Endodermal cell (in vitro differentiated cells): Measurements from ENCODE around the gene IL20. TPM values are rescaled to one million over a fixed set of nuclear protein-coding genes. Genes with fewer than 3 reads are reported as not detected.

Experiments
- DNase-seq: peaks from one replicate; pipeline ENCODE4 v3.0.0-alpha.2; 2017
- H3K27ac ChIP-seq: 2 replicates; pipeline ENCODE4 v1.5.1; 2013; ENCODE audit warnings: mild to moderate bottlenecking, low read depth, low read length, moderate library complexity
- H3K27me3 ChIP-seq: 2 replicates; pipeline ENCODE4 v1.6.1; 2013; ENCODE audit warnings: mild to moderate bottlenecking, low read length, moderate library complexity; ENCODE audit not compliant: insufficient read depth, control insufficient read depth, poor library complexity, severe bottlenecking
- H3K36me3 ChIP-seq: 2 replicates; pipeline ENCODE4 v1.7.0; 2013; ENCODE audit warnings: mild to moderate bottlenecking, low read length, moderate library complexity; ENCODE audit not compliant: control insufficient read depth, insufficient read depth
- H3K4me1 ChIP-seq: one replicate; pipeline ENCODE4 v1.7.0; 2013; ENCODE audit warnings: low read length; ENCODE audit not compliant: control insufficient read depth, insufficient read depth
- H3K4me3 ChIP-seq: 2 replicates; pipeline ENCODE4 v1.5.1; 2013; ENCODE audit warnings: mild to moderate bottlenecking, low read length, moderate library complexity
- H3K9ac ChIP-seq: 2 replicates; pipeline ENCODE4 v1.6.1; 2013; ENCODE audit warnings: mild to moderate bottlenecking, low read length, moderate library complexity; ENCODE audit not compliant: poor library complexity, severe bottlenecking; ENCODE audit errors: extremely low read depth
- H3K9me3 ChIP-seq: 2 replicates; pipeline ENCODE4 v1.6.1; 2013; ENCODE audit warnings: mild to moderate bottlenecking, low read length, moderate library complexity; ENCODE audit not compliant: control insufficient read depth
- H3K27ac Mint-ChIP-seq: 2 replicates; pipeline ENCODE4 v1.8.0; 2020; ENCODE audit warnings: mixed read lengths
- H3K27me3 Mint-ChIP-seq: 2 replicates; pipeline ENCODE4 v1.8.0; 2021; ENCODE audit warnings: mild to moderate bottlenecking, mixed read lengths; ENCODE audit not compliant: insufficient read depth
- H3K36me3 Mint-ChIP-seq: 2 replicates; pipeline ENCODE4 v1.8.0; 2020; ENCODE audit warnings: low read depth, mixed read lengths
- H3K4me1 Mint-ChIP-seq: 2 replicates; pipeline ENCODE4 v1.8.0; 2020; ENCODE audit warnings: mixed read lengths
- H3K4me3 Mint-ChIP-seq: 2 replicates; pipeline ENCODE4 v1.8.0; 2020; ENCODE audit warnings: mild to moderate bottlenecking, moderate library complexity, mixed read lengths
- H3K9me3 Mint-ChIP-seq: 2 replicates; pipeline ENCODE4 v1.8.0; 2020; ENCODE audit warnings: mild to moderate bottlenecking, mixed read lengths
- CTCF ChIP-seq: fragments of 200-600 bp; sonication (generic); conservative IDR thresholded peaks from 2 replicates; pipeline ENCODE4 v1.5.0; 2021; ENCODE audit warnings: antibody characterized with exemption, mild to moderate bottlenecking
- WGBS, 2 experiments: methylation state at CpG; one replicate each; pipeline versions ENCODE4 v1.1.5 to v1.1.7; 2013; ENCODE audit warnings: missing lambda C conversion rate in 2 of 2, mixed read lengths in 1 of 2; ENCODE audit not compliant: insufficient coverage in 1 of 2, insufficient read length in 1 of 2; 5-methylcytosine and 5-hydroxymethylcytosine counted together
- total RNA-seq, 2 donors: library from RNA; stranded (reverse); fragmentation: NEBNext Ultra II Directional in 1 of 2; extraction: Animal tissue kit (Norgen Biotek cat#: 25700) in 1 of 2; gene quantifications; 2 replicates in 1 of 2; 3 replicates in 1 of 2; pipeline ENCODE4 v1.2.1, GENCODE V29; 2021

Gene IL20
- total RNA-seq, 2 donors from 2014 or later: not detected

GRCh38 chr1:206897175-206897574 is 31.8 kb downstream of the IL20 start, which contains the start of gene IL24:
Gene IL24 (plus strand): TSS chr1:206897443. CDS start chr1:206897833, 390 bp downstream.
- Histone ChIP-seq H3K9me3 (no peaks in the 10 kb centered on the region), H3K27me3 (no peaks in the 10 kb centered on the region), H3K9ac (no peak within 1 kb of the TSS), H3K4me3 (no peak within 1 kb of the TSS), H3K4me1 (no peaks in the 10 kb centered on the region), H3K36me3 (no peaks in the 10 kb centered on the region), H3K27ac (no peak within 1 kb of the TSS)
- H3K27ac Mint-ChIP-seq: no peak within 1 kb of the TSS
- H3K4me3 Mint-ChIP-seq: no peak within 1 kb of the TSS
- 86% methylated on average over 4 of the region's 4 CpGs; no CpG with 5 or more reads in 1 of the 2 experiments for WGBS, 2 experiments
- DNase-seq: no peak
- no peaks in the 10 kb centered on the region for H3K9me3 Mint-ChIP-seq
- peaks cover 8% of the 10 kb centered on the region for H3K4me1 Mint-ChIP-seq
- no peaks in the 10 kb centered on the region for H3K36me3 Mint-ChIP-seq
- H3K27me3 Mint-ChIP-seq: peaks cover 25% of the 10 kb centered on the region
- no peak for TF ChIP-seq CTCF

- no peaks in the 10 kb centered on the region for H3K36me3 ChIP-seq
- no peaks in the 10 kb centered on the region for H3K36me3 Mint-ChIP-seq
- peaks cover 28% of the 10 kb centered on the region for H3K27me3 Mint-ChIP-seq
- H3K9me3 Mint-ChIP-seq: no peaks in the 10 kb centered on the region
- no peak overlapping the region for H3K4me3 Mint-ChIP-seq
- H3K27me3 ChIP-seq: peaks cover 9% of the 10 kb centered on the region
- no peak overlapping the region for H3K9ac ChIP-seq
- TF ChIP-seq CTCF: no peak
- no peak overlapping the region for H3K27ac ChIP-seq
- H3K27ac Mint-ChIP-seq: no peak overlapping the region
- DNase-seq: no peak
- WGBS, 2 experiments: 66 to 81% methylated on average over 8 to 11 of the region's 11 CpGs
- H3K4me3 ChIP-seq: no peak overlapping the region
- H3K4me1 ChIP-seq: no peaks in the 10 kb centered on the region
- peaks cover 8% of the 10 kb centered on the region for H3K4me1 Mint-ChIP-seq
- no peaks in the 10 kb centered on the region for H3K9me3 ChIP-seq
These were observed 32.9 kb downstream of the IL20 start for GRCh38 chr1:206898089-206898914.

GRCh38 chr1:206898915-206899431 is 33.5 kb downstream of the IL20 start:
- Histone ChIP-seq H3K4me1 (no peaks in the 10 kb centered on the region), H3K9me3 (no peaks in the 10 kb centered on the region), H3K27ac (no peak overlapping the region), H3K9ac (no peak overlapping the region), H3K27me3 (peaks cover 14% of the 10 kb centered on the region), H3K4me3 (no peak overlapping the region), H3K36me3 (no peaks in the 10 kb centered on the region)
- DNase-seq: no peak
- WGBS, 2 experiments: 87 to 91% methylated on average over 10 to 13 of the region's 13 CpGs
- no peaks in the 10 kb centered on the region for H3K36me3 Mint-ChIP-seq
- no peak overlapping the region for H3K4me3 Mint-ChIP-seq
- H3K27ac Mint-ChIP-seq: no peak overlapping the region
- TF ChIP-seq CTCF: no peak
- H3K4me1 Mint-ChIP-seq: peaks cover 8% of the 10 kb centered on the region
- H3K9me3 Mint-ChIP-seq: no peaks in the 10 kb centered on the region
- H3K27me3 Mint-ChIP-seq: peaks cover 32% of the 10 kb centered on the region
